SK-N-SH treated with all-trans-retinoic acid at 6 μM for 48 hours (cell line): ENCODE results near the gene MT1H.

Source experiments
- ATAC-seq: fragments of 200-7000 bp; cut with Tn5 transposase; 3 replicates; pipeline ENCODE4 v1.9.1; 2020; ENCODE audit warnings: mild to moderate bottlenecking, moderate library complexity
- ARNTL ChIP-seq: fragments of 450-650 bp; formaldehyde crosslinking; IDR thresholded peaks from 2 replicates; pipeline ENCODE4 v1.5.0; 2020; ENCODE audit warnings: low read depth, mild to moderate bottlenecking, moderate library complexity, borderline replicate concordance
- BACH2 ChIP-seq: fragments of 250-450 bp; sonication (Bioruptor Pico); IDR thresholded peaks from 2 replicates; pipeline ENCODE4 v1.9.0; 2021; ENCODE audit warnings: mild to moderate bottlenecking, borderline replicate concordance
- CSDC2 ChIP-seq: fragments of 250-450 bp; sonication (Bioruptor Pico); IDR thresholded peaks from 2 replicates; pipeline ENCODE4 v1.5.0; 2020; ENCODE audit warnings: mild to moderate bottlenecking, moderate library complexity
- ESRRG ChIP-seq: fragments of 250-450 bp; sonication (Bioruptor Pico); IDR thresholded peaks from 2 replicates; pipeline ENCODE4 v1.6.1; 2021; ENCODE audit warnings: mild to moderate bottlenecking
- GLIS3 ChIP-seq: fragments of 250-450 bp; sonication (Bioruptor Pico); IDR thresholded peaks from 2 replicates; pipeline ENCODE4 v1.5.0; 2020; ENCODE audit warnings: mild to moderate bottlenecking, moderate library complexity
- ISL1 ChIP-seq: fragments of 250-450 bp; sonication (Bioruptor Pico); IDR thresholded peaks from 2 replicates; pipeline ENCODE4 v2.1.2; 2022; ENCODE audit warnings: mild to moderate bottlenecking, moderate library complexity
- OSR1 ChIP-seq: fragments of 250-450 bp; sonication (Bioruptor Pico); IDR thresholded peaks from 2 replicates; pipeline ENCODE4 v1.8.0; 2022; ENCODE audit warnings: moderate library complexity, mild to moderate bottlenecking, inconsistent platforms
- PPARA ChIP-seq: fragments of 250-450 bp; sonication (Bioruptor Pico); IDR thresholded peaks from 2 replicates; pipeline ENCODE4 v1.5.0; 2020; ENCODE audit warnings: mild to moderate bottlenecking, borderline replicate concordance
- SNAI2 ChIP-seq: fragments of 250-450 bp; sonication (Bioruptor Pico); IDR thresholded peaks from 2 replicates; pipeline ENCODE4 v1.5.0; 2020; ENCODE audit warnings: mild to moderate bottlenecking, moderate library complexity
- TCF4 ChIP-seq: fragments of 250-450 bp; sonication (Bioruptor Pico); IDR thresholded peaks from 2 replicates; pipeline ENCODE4 v1.8.0; 2021; ENCODE audit warnings: mild to moderate bottlenecking, moderate library complexity, borderline replicate concordance
- TOX ChIP-seq: fragments of 250-450 bp; sonication (Bioruptor Pico); IDR thresholded peaks from 2 replicates; pipeline ENCODE4 v1.8.0; 2021; ENCODE audit warnings: mild to moderate bottlenecking, moderate library complexity, borderline replicate concordance
- ZC3H10 ChIP-seq: fragments of 250-450 bp; sonication (Bioruptor Pico); IDR thresholded peaks from 2 replicates; pipeline ENCODE4 v1.5.1; 2021; ENCODE audit warnings: mild to moderate bottlenecking, moderate library complexity
- ZFP3 ChIP-seq: fragments of 250-450 bp; sonication (Bioruptor Pico); IDR thresholded peaks from 2 replicates; pipeline ENCODE4 v1.5.0; 2020; ENCODE audit warnings: mild to moderate bottlenecking, moderate library complexity
- ZFP30 ChIP-seq: fragments of 450-650 bp; formaldehyde crosslinking; IDR thresholded peaks from 2 replicates; pipeline ENCODE4 v1.5.0; 2022; ENCODE audit warnings: mild to moderate bottlenecking, moderate library complexity
- ZNF565 ChIP-seq: fragments of 450-650 bp; formaldehyde crosslinking; conservative IDR thresholded peaks from 2 replicates; pipeline ENCODE4 v1.5.0; 2020; ENCODE audit warnings: low read depth, mild to moderate bottlenecking, moderate library complexity
- ZNF70 ChIP-seq: fragments of 450-650 bp; formaldehyde crosslinking; IDR thresholded peaks from 2 replicates; pipeline ENCODE4 v1.5.0; 2020; ENCODE audit warnings: mild to moderate bottlenecking, moderate library complexity
- ZNF8 ChIP-seq: fragments of 450-650 bp; formaldehyde crosslinking; IDR thresholded peaks from 2 replicates; pipeline ENCODE4 v1.5.0; 2020; ENCODE audit warnings: mild to moderate bottlenecking, moderate library complexity
- TF ChIP-seq, protein P1 (sequence below): fragments of 250-450 bp; sonication (Bioruptor Pico); IDR thresholded peaks from 2 replicates; pipeline ENCODE4 v1.8.0; 2020; ENCODE audit warnings: mild to moderate bottlenecking, moderate library complexity, borderline replicate concordance
- TF ChIP-seq, protein P2 (sequence below): fragments of 250-450 bp; sonication (Bioruptor Pico); IDR thresholded peaks from 2 replicates; pipeline ENCODE4 v1.8.0; 2021; ENCODE audit warnings: low read depth, mild to moderate bottlenecking, moderate library complexity, borderline replicate concordance
- TF ChIP-seq, protein P3 (sequence below): fragments of 250-450 bp; sonication (Bioruptor Pico); IDR thresholded peaks from 2 replicates; pipeline ENCODE4 v1.5.1; 2020; ENCODE audit warnings: low read depth, mild to moderate bottlenecking, moderate library complexity
- TF ChIP-seq, protein P4 (sequence below): fragments of 250-450 bp; sonication (Bioruptor Pico); IDR thresholded peaks from 2 replicates; pipeline ENCODE4 v1.5.0; 2020; ENCODE audit warnings: mild to moderate bottlenecking, moderate library complexity
- TF ChIP-seq, protein P5 (sequence below): fragments of 250-450 bp; sonication (Bioruptor Pico); IDR thresholded peaks from 2 replicates; pipeline ENCODE4 v1.5.1; 2021; ENCODE audit warnings: mild to moderate bottlenecking, moderate library complexity

Gene MT1H

DNA sequence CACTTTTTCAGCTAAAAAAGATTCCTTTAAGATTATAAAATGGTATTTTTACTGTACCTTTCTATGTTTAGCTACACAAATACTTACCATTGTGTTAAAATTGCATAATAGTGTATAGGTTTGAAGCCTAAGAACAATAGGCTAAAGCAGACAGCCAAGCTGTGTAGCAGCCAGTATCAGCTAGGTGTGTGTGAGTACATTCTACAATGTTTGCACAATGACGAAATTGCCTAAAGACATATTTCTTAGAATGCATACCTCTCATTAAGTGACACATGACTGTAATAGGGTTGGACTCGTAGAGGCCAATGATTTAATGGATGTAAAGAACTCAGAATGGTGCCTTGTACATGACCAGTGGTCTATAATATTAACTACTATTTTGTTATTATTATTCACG, 19.8 kb upstream of the MT1H start:
- TF ChIP-seq ESRRG (CRISPR knock-in tag) (no peak), TOX (no peak), ARNTL (CRISPR knock-in tag) (no peak), PPARA (CRISPR knock-in tag) (no peak), ZFP3 (CRISPR knock-in tag) (no peak), CSDC2 (CRISPR knock-in tag) (no peak), ZFP30 (CRISPR knock-in tag) (no peak), GLIS3 (CRISPR knock-in tag) (no peak), ZC3H10 (CRISPR knock-in tag) (no peak), ZNF70 (CRISPR knock-in tag) (no peak), BACH2 (CRISPR knock-in tag) (no peak), ISL1 (no peak), ZNF8 (no peak), ZNF565 (CRISPR knock-in tag) (no peak)
- TF ChIP-seq, protein P1, sequence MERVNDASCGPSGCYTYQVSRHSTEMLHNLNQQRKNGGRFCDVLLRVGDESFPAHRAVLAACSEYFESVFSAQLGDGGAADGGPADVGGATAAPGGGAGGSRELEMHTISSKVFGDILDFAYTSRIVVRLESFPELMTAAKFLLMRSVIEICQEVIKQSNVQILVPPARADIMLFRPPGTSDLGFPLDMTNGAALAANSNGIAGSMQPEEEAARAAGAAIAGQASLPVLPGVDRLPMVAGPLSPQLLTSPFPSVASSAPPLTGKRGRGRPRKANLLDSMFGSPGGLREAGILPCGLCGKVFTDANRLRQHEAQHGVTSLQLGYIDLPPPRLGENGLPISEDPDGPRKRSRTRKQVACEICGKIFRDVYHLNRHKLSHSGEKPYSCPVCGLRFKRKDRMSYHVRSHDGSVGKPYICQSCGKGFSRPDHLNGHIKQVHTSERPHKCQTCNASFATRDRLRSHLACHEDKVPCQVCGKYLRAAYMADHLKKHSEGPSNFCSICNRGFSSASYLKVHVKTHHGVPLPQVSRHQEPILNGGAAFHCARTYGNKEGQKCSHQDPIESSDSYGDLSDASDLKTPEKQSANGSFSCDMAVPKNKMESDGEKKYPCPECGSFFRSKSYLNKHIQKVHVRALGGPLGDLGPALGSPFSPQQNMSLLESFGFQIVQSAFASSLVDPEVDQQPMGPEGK (CRISPR knock-in tag): no peak
- TF ChIP-seq, protein P2, sequence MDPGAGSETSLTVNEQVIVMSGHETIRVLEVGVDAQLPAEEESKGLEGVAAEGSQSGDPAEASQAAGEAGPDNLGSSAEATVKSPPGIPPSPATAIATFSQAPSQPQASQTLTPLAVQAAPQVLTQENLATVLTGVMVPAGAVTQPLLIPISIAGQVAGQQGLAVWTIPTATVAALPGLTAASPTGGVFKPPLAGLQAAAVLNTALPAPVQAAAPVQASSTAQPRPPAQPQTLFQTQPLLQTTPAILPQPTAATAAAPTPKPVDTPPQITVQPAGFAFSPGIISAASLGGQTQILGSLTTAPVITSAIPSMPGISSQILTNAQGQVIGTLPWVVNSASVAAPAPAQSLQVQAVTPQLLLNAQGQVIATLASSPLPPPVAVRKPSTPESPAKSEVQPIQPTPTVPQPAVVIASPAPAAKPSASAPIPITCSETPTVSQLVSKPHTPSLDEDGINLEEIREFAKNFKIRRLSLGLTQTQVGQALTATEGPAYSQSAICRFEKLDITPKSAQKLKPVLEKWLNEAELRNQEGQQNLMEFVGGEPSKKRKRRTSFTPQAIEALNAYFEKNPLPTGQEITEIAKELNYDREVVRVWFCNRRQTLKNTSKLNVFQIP (CRISPR knock-in tag): no peak
- TF ChIP-seq, protein P3, sequence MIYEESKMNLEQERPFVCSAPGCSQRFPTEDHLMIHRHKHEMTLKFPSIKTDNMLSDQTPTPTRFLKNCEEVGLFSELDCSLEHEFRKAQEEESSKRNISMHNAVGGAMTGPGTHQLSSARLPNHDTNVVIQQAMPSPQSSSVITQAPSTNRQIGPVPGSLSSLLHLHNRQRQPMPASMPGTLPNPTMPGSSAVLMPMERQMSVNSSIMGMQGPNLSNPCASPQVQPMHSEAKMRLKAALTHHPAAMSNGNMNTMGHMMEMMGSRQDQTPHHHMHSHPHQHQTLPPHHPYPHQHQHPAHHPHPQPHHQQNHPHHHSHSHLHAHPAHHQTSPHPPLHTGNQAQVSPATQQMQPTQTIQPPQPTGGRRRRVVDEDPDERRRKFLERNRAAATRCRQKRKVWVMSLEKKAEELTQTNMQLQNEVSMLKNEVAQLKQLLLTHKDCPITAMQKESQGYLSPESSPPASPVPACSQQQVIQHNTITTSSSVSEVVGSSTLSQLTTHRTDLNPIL: no peak
- TF ChIP-seq, protein P4, sequence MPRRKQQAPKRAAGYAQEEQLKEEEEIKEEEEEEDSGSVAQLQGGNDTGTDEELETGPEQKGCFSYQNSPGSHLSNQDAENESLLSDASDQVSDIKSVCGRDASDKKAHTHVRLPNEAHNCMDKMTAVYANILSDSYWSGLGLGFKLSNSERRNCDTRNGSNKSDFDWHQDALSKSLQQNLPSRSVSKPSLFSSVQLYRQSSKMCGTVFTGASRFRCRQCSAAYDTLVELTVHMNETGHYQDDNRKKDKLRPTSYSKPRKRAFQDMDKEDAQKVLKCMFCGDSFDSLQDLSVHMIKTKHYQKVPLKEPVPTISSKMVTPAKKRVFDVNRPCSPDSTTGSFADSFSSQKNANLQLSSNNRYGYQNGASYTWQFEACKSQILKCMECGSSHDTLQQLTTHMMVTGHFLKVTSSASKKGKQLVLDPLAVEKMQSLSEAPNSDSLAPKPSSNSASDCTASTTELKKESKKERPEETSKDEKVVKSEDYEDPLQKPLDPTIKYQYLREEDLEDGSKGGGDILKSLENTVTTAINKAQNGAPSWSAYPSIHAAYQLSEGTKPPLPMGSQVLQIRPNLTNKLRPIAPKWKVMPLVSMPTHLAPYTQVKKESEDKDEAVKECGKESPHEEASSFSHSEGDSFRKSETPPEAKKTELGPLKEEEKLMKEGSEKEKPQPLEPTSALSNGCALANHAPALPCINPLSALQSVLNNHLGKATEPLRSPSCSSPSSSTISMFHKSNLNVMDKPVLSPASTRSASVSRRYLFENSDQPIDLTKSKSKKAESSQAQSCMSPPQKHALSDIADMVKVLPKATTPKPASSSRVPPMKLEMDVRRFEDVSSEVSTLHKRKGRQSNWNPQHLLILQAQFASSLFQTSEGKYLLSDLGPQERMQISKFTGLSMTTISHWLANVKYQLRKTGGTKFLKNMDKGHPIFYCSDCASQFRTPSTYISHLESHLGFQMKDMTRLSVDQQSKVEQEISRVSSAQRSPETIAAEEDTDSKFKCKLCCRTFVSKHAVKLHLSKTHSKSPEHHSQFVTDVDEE (CRISPR knock-in tag): no peak
- TF ChIP-seq, protein P5, sequence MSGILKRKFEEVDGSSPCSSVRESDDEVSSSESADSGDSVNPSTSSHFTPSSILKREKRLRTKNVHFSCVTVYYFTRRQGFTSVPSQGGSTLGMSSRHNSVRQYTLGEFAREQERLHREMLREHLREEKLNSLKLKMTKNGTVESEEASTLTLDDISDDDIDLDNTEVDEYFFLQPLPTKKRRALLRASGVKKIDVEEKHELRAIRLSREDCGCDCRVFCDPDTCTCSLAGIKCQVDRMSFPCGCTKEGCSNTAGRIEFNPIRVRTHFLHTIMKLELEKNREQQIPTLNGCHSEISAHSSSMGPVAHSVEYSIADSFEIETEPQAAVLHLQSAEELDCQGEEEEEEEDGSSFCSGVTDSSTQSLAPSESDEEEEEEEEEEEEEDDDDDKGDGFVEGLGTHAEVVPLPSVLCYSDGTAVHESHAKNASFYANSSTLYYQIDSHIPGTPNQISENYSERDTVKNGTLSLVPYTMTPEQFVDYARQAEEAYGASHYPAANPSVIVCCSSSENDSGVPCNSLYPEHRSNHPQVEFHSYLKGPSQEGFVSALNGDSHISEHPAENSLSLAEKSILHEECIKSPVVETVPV (CRISPR knock-in tag): no peak
- ATAC-seq: no peak

DNA sequence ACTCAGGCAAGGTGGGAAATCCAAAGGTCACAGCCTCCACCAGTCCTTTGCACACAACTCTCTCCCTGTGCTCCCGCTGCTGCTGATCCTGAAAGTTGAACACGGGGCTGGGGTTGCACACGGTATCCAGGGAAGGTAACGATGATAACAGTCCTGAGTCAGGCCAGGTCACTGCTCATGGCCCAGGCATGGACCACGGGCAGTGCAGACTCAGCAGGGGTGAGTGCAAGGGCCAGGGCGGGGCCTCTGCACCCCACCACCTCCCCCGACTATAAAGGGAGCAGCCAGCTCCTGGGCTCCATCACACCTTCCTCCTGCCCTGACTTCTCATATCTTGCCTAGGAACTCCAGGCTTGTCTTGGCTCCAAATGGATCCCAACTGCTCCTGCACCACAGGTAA, 18.0 kb upstream of the MT1H start, which contains the start of gene MT1B:
Gene MT1B (plus strand): TSS at position 301 of the 400 bp plus-strand sequence. CDS start 68 bp downstream, at position 369.
- ATAC-seq: no peak
- TF ChIP-seq TCF4 (CRISPR knock-in tag) (no peak), ZNF565 (CRISPR knock-in tag) (no peak), PPARA (CRISPR knock-in tag) (no peak), SNAI2 (no peak), ZNF8 (no peak), ISL1 (no peak), ZFP30 (CRISPR knock-in tag) (no peak), OSR1 (CRISPR knock-in tag) (no peak), CSDC2 (CRISPR knock-in tag) (no peak), BACH2 (CRISPR knock-in tag) (no peak), GLIS3 (CRISPR knock-in tag) (no peak), ZC3H10 (CRISPR knock-in tag) (no peak), TOX (no peak)
- TF ChIP-seq, protein P5 (CRISPR knock-in tag): no peak
- TF ChIP-seq, protein P2 (CRISPR knock-in tag): no peak
- TF ChIP-seq, protein P3: no peak
- TF ChIP-seq, protein P4 (CRISPR knock-in tag): no peak
